CD4-positive, alpha-beta T cell treated with Interleukin-17A for 4 hours (primary cell): ENCODE measurements around the gene TMEM132C.

Experiments
- DNase-seq: peaks from one replicate; pipeline ENCODE4 v3.0.0-alpha.2; 2020; ENCODE audit warnings: mixed read lengths

The TMEM132C gene

DNA sequence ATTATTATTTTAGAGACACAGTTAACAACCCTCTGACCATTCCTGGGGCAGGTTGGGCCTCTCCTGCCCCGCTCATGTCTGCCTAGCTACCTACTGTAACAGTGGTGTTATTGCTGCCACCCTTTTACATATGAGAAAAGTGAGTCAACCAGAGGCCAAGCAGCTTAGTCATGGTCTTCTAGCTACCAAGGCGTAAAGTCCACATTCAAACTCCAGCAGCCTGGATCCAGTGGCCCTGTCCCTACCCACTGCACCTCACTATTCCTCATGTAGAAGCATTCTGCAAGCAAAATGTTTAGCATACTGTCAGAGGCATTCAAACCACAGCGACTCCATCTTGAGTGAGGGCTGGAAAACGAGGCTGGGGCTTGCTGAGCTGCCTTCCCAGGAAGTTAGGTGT is 461.0 kb downstream of the TMEM132C start:
- no peak for DNase-seq

DNA sequence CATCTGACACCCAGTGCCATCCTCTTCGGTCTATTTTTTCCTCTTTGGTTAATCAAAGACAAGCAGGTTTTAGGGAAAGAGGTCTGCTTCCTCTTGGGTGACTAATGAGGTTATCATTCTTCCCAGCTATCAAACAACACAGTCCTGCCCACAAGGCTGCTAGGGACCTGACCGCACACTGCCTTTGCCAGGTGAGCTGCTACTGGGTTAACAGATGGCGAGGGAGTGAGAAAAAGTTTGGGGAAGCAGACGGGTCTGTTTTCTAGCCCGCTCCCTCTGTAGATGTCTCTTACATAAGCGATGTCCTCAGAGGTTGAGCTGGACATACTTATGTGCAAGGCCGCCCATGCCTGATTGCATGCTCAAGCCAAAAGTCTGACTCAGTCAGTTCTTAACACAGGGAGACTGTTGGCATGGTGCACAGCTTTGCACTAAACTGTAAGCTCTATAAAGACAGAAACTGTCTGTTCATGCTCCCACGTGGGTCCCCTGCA is 462.7 kb downstream of the TMEM132C start:
- DNase-seq, result no peak

GRCh38 chr12:128734371-128734770 is 467.4 kb downstream of the TMEM132C start:
- DNase-seq, result no peak

DNA sequence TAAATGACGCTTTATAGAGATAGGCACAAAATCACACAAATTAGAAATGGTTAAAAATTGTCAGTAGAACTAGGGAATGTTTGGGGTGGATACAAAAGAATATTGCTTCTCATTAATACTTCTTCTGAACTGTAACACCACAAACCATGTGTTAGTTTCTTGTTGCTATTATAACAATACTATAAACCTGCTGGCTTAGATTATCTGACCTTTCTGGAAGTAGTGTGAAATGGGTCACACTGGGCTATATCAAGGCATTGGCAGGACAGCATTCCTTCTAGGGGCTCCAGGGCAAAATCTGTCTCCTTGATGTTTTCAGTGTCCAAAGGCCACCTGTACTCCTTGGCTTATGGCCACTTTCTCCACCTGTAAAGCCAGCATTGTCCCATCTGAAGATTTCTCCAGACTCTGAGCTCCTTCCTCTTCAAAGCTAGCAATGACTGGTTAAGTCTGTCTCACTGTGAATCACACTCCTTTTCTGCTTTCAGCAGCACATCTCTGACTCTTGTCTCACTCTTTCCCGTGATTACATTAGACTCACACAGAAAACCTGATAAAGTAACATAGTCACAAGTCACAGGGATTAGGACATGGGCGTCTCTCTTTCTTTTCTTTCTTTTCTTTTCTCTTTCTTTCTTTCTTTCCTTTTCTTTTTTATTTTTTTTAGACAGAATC is 470.5 kb downstream of the TMEM132C start:
- no peak for DNase-seq

DNA sequence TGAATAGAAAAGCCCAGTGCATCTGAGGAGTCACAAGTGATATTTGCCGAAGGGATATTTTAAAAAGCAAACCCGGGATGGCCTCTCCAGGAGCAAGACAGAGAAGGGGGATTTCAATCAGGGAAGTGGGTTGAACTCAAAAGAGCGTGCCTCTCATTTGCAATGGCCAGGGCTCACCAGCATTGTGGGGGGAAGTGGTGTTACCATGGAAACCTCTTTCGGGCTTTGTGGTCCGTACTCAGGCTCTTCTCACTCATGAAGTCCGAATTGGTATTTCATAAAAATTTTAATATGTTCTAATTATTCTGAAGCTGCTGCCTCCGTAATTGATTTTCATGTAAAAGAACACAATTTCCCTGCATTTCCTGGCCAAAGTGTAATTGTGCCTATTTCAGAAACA is 476.9 kb downstream of the TMEM132C start:
- no peak for DNase-seq

DNA sequence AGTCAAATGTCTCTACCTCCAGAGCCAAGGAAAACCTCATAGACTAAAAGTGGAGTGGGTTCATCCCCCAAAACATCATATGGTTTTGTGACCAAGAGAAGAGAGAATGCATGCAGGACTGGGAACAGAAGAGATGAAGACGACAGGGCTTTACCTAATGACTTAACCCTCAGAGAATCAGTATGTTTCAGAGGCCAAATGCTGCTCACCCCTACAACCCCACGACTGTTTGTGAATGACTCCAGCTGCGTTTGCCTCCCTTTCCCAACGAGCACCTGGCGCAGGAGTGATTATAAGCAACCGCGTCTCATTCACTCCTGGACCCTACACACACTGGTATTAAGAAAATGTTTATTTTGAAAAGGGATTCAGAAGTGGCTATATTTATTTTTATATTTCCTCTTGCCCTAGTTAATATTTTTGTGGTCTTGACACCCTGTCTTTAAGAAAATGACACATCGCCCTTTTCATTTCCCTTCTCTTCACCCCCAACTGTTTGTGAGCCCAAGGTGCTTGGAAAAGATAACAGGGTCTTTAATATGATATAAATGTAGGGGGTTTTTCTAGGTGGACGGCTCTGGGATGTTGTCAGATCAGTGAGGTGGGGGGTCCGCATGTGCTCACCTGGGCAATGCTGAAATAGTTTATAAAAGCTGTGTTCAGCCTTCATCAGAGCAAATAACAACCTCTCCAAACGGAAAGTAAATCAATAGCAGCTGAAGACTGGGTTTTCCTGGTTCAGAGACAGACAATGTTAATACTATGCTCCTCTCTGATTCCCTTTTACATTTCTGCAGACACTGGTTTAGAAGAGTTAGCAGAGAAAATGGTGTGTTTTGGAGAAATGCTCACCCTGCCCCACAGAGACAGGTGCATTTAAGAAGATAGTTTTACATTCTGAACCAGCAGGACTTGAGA is 479.1 kb downstream of the TMEM132C start:
- no peak for DNase-seq

DNA sequence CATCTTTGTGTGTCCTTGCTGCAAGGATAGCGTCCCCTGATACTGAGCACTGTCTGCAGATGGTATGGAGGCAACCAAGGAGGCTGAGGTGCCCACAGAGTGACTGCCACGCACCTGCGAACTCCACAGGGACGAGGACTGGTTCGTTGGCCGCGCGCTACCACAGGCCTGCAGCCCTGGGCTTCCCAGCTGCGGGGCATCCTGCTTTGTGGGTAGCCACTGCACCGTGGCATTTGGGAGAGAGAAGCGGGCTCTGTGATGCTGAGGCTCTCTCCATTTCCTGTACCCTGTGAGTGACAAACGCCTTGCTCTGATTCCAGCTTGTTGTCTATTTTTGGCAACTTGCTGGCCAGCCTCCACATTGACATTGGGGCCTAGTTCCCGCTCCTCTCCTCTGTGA is 480.5 kb downstream of the TMEM132C start:
- no peak for DNase-seq

- DNase-seq, result no peak
Observed at GRCh38 chr12:128752386-128752785, 485.4 kb downstream of the TMEM132C start.

GRCh38 chr12:128753438-128753837 is 486.5 kb downstream of the TMEM132C start:
- DNase-seq, result no peak

DNA sequence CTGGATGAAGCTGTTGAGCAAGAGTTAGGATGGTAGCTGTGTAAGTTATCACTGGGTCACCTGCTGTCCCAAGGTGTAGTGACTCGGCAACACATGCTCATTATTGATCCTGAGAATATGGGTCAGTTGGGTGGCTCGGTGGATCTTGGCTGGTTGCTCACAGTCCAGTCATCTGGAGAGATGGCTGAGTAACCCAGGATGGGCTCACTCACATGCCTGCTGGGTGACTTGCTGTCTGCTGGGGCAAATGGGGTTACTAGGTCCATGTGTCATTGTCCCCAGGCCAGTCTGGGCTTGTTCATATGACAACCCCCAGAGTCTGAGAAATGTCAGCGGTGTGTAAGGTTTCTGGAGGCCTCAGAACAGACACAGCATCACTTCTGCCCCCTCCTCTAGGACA is 487.3 kb downstream of the TMEM132C start:
- no peak for DNase-seq

DNA sequence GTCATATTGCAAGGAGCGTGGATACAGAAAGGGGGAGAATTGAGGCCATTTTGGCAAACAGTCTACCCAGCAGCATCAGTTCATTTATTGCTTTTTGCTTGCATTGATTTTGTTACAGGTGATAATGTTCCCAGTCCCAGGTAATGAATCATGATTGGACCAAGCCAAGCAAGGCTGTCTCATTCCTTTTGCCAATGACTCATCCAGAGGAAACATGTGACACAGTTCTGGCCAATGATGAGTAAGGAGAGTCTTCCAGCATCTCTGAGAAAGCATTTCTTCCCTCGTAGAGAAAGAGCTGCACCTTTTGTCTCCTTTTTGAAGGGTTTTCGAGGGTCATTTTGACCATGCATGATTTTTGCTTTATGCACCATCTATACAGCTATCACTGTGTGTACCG is 488.6 kb downstream of the TMEM132C start:
- no peak for DNase-seq
